Neural crest cell (in vitro differentiated cells): ENCODE data around the gene HEATR5A. TPM values are rescaled to one million over a fixed set of nuclear protein-coding genes. Genes with fewer than 3 reads are reported as not detected.

Experiments
- DNase-seq: peaks from one replicate; pipeline ENCODE4 v3.0.0; 2021; ENCODE audit warnings: low read depth, mixed read lengths, low spot score
- H3K27ac Mint-ChIP-seq: one replicate; pipeline ENCODE4 v1.8.0; 2021; ENCODE audit warnings: mild to moderate bottlenecking, mixed read lengths; ENCODE audit not compliant: unreplicated experiment
- H3K27me3 Mint-ChIP-seq: 2 replicates; pipeline ENCODE4 v1.8.0; 2021; ENCODE audit warnings: low read depth, mild to moderate bottlenecking, mixed read lengths
- H3K36me3 Mint-ChIP-seq: 2 replicates; pipeline ENCODE4 v1.8.0; 2021; ENCODE audit warnings: low read depth, mild to moderate bottlenecking, mixed read lengths
- H3K4me1 Mint-ChIP-seq: 2 replicates; pipeline ENCODE4 v1.8.0; 2021; ENCODE audit warnings: mixed read lengths
- H3K4me3 Mint-ChIP-seq: one replicate; pipeline ENCODE4 v1.8.0; 2021; ENCODE audit warnings: mild to moderate bottlenecking, mixed read lengths
- H3K9me3 Mint-ChIP-seq: 2 replicates; pipeline ENCODE4 v1.8.0; 2021; ENCODE audit warnings: mixed read lengths
- total RNA-seq: library from RNA; stranded (reverse); gene quantifications from 2 replicates; pipeline ENCODE4 v1.2.1, GENCODE V29; 2021
- TF ChIP-seq, protein P1 (sequence below): fragments of 200-600 bp; sonication (generic); conservative IDR thresholded peaks from 2 replicates; pipeline ENCODE4 v1.5.0; 2021; ENCODE audit warnings: antibody characterized with exemption, mild to moderate bottlenecking

Gene HEATR5A
- total RNA-seq, 1 donor from 2014 or later, result 32.6 TPM

DNA sequence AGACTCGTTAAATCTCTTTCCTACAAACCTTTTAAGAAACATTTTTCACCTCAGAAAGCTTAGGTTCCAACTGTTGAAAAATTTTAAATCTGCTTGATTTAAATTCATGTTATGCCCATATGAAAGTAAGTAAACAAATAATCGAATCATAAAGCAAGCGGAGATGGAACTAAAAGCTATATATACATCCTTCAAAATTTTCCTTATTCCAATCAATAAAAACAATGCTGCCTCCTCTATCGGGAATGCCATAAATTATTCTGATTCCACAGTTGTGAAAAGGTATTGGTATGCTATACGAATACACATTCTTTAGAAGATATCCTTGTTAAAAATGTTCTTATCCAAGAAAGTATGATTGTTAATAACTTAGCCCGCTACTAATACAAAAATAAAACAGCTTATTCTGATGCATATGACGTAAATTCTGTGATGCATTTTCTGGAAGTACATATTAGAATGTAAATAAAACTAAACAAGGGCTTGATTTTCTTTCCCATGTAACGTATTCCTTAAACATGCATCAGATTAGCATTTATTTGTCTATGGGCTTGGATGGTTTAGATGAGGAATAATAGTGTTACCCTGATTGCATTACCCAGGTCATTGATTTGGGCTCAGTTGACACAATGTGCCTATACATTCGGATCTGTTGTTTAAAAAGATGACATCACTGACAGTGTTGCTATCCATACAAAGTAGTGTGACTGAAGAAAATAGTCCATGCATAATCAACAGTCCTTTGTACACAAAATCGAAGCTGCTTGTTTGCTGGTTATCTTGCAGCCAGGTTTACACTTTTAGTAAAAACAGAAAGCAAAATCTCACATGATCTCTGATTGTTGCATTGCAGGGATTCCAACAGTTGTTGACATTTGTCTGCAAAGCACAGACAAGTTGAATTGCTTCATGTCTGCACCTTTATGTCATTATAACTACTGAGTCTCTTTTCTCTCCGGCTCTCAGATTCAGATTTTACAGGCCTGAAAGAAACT lies 37.6 kb upstream of the HEATR5A start:
- Mint-ChIP-seq H3K4me3 (peak overlapping the region; percentile 97), H3K27me3 (no peaks in the 10 kb centered on the region), H3K9me3 (no peaks in the 10 kb centered on the region), H3K4me1 (peaks cover 57% of the 10 kb centered on the region), H3K27ac (peak overlapping the region; percentile 99), H3K36me3 (no peaks in the 10 kb centered on the region)
- TF ChIP-seq, protein P1, sequence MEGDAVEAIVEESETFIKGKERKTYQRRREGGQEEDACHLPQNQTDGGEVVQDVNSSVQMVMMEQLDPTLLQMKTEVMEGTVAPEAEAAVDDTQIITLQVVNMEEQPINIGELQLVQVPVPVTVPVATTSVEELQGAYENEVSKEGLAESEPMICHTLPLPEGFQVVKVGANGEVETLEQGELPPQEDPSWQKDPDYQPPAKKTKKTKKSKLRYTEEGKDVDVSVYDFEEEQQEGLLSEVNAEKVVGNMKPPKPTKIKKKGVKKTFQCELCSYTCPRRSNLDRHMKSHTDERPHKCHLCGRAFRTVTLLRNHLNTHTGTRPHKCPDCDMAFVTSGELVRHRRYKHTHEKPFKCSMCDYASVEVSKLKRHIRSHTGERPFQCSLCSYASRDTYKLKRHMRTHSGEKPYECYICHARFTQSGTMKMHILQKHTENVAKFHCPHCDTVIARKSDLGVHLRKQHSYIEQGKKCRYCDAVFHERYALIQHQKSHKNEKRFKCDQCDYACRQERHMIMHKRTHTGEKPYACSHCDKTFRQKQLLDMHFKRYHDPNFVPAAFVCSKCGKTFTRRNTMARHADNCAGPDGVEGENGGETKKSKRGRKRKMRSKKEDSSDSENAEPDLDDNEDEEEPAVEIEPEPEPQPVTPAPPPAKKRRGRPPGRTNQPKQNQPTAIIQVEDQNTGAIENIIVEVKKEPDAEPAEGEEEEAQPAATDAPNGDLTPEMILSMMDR, result no peak
- DNase-seq, result no peak

DNA sequence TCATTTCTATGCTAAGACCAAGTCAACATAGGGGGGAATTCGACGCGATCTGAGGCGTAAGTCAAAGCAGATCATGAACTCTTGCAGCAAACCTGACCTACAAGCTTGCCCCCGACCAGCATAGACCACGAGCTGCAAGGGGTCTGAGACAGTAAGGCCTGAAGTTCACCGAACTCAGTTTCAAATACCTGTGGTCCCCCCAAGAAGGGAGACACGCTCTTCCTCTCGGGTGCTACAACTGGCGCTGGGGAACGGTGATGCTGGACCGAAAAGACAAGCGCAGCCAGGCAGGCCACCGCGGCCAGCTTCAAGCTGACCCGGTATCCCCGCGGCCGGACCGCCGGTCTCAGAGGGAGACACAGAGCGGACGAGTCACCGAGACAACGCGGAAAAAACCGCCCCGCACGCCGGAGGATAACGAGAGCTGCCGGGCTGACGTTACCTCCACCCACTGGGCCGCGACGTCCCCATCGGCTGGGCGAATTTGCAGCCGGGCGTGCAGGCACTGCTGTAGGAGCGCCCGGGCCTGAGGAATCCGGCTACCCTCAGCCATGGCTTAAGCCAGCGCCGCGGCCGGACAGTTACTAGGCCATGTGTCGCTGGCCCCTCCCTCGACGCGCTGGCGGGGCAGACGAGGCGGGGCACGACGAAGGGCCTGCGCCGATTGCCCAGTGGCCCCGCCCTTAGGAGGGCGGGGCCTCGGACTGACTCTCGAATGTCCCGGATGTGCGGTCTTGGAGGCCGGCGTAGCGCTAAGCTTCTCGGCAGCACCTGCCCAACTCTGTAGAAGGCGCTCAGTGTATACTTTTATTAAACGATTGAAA lies 36.7 kb upstream of the HEATR5A start, which contains the start of gene DTD2:
DTD2 (minus strand) TSS at position 666 of the 824 bp plus-strand sequence; CDS start at position 553, 113 bp downstream.
- Mint-ChIP-seq H3K27ac (peak within 1 kb of the TSS; percentile 99), H3K36me3 (no peaks in the 10 kb centered on the region), H3K27me3 (no peaks in the 10 kb centered on the region), H3K9me3 (no peaks in the 10 kb centered on the region), H3K4me3 (peak within 1 kb of the TSS; percentile 97), H3K4me1 (peaks cover 57% of the 10 kb centered on the region)
- TF ChIP-seq, protein P1, result no peak
- DNase-seq, result peak; percentile 88

DNA sequence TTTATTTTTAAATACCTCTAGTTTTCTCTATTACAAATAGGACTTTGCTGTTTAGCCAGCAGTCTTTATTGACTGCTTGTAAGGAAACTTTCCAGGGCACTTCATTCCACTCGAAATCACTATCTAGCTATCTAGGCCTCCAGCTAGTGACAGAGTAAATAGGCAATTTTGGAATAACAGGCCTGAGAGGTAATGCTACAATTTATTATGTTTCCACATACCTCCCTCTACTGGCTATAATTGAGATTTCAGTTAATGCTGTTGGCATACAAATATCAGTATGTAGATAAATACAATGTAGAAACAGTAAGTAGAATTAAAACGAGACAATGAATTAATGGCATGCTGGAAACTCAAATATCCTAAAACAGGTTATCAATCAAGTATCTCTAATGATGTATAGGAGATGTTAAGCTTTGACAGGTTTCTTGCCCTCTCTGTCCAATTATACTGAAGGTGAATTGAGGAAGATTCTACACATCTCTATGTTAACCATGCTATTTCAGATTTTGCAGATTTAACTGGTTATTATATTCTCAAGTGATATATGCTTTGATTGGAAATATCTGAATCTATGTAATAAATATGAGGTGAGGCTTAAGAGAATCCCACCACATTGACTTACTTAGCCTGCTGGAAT lies 29.7 kb upstream of the HEATR5A start:
- H3K9me3 Mint-ChIP-seq, result no peaks in the 10 kb centered on the region
- no peaks in the 10 kb centered on the region for H3K27me3 Mint-ChIP-seq
- TF ChIP-seq, protein P1, result peak; percentile 69
- no peak overlapping the region for H3K27ac Mint-ChIP-seq
- H3K36me3 Mint-ChIP-seq, result peaks cover 2% of the 10 kb centered on the region
- peaks cover 14% of the 10 kb centered on the region for H3K4me1 Mint-ChIP-seq
- H3K4me3 Mint-ChIP-seq, result no peak overlapping the region
- DNase-seq, result no peak

DNA sequence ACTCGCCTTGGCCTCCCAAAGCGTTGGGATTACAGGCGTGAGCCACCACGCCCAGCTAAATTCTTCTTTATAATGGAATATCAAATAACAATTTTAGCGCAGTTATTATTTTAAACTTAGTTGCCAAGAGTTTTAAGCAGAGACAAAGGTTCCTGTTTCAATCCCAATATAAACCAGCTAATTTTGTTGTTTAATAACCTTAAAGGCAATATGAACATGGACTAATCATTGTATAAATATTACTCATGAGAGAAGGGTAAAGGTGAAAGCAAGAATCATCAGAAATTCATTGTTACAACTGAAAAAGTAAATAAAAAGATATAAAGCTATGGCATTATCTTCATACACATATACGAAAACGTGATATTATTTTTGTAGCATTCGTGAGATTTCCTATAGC lies 28.8 kb upstream of the HEATR5A start:
- Mint-ChIP-seq H3K4me1 (peaks cover 5% of the 10 kb centered on the region), H3K36me3 (peaks cover 4% of the 10 kb centered on the region), H3K27me3 (no peaks in the 10 kb centered on the region), H3K9me3 (no peaks in the 10 kb centered on the region), H3K4me3 (no peak overlapping the region), H3K27ac (no peak overlapping the region)
- TF ChIP-seq, protein P1, result no peak
- DNase-seq, result no peak

DNA sequence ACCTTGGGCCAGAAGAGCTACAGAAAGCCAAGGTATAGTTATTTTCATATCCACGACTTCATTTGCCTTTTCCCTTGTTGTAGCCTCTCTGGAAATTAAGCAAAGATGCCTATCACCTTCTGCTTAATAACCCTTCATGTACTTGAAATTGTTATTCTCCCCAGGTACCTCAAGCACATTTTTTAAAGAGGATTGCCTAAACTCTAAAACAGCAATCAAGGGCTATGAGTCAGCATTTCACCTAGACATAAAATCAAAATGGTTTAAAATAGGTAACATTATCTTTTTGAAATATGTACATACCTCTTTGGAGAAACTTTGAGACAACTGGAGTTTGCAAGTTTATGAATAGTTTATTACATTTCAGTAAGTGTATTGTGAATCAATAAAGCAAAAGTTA lies 25.4 kb upstream of the HEATR5A start:
- no peaks in the 10 kb centered on the region for H3K9me3 Mint-ChIP-seq
- H3K4me1 Mint-ChIP-seq, result no peaks in the 10 kb centered on the region
- H3K4me3 Mint-ChIP-seq, result no peak overlapping the region
- TF ChIP-seq, protein P1, result no peak
- no peaks in the 10 kb centered on the region for H3K27me3 Mint-ChIP-seq
- DNase-seq, result no peak
- H3K36me3 Mint-ChIP-seq, result peaks cover 9% of the 10 kb centered on the region
- H3K27ac Mint-ChIP-seq, result no peak overlapping the region
